ENCODE measurements around the gene ZIC4. TPM values are rescaled to one million over a fixed set of nuclear protein-coding genes. Genes with fewer than 3 reads are reported as not detected.

ZIC4 gene
- total RNA-seq, 5 donors from 2014 or later (not counting 1 experiment from before 2014, with no cell fraction given), result not detected

DNA sequence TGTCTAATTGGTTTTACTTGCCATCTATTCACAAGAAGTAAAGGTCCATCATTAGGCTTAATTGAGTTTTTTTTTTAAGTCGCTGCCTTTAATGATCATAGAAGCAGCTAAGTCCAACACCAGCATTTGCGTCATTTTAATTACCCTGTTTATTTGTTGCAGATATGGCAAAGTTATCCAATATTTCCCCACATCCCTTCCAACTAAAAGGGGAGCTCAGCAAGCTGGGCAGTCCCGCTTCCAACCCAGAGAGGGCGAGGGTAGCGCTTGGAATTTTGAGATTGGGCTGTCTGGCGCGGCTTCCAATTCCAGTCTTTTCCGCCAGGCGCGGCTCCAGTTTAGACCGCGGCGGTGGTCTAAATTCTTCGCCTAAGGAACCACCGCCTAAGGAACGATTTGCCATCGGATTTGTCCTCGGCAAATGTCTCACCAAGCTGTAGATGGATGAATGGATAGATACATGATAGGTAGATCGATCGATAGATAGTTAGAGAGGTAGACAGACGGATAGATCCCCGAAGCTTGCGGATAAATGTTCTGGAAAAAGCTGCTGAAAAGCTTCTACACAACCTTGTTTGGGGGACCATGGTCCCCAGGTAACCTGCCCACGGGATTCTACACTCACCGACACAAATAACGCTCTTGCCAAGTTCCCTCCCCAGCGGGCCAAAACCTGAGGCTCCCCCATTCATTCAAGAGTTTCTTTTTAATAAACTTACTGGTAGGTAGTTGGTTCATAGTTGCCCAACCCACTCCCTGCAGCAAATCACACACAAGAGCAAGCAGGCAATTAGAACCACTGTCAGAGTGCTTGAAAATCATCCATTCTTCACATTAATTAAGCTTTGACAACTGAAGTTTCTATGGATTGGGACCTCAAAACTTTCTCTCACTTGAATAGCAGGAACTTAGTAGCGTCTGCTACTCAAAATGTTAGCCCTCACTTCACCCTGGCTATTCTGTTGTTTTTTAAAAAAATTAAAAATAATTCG is 49.1 kb downstream of the ZIC4 start:
- DNase-seq (no peak), ATAC-seq (replicated peaks in 1 of 4) (no peak)
- peaks cover 0 to 2% (median 0%) of the 10 kb centered on the region in 3 donors for H3K4me1 Mint-ChIP-seq
- no peak overlapping the region for H3K4me3 Mint-ChIP-seq
- ChIA-PET CTCF (no interaction called here), POLR2A (no interaction called here)
- peaks cover 16 to 55% of the 10 kb centered on the region in 2 experiments for H3K27me3 ChIP-seq (replicated peaks in 1 of 2; ENCODE audit: control insufficient read depth in 2 of 2, extremely low read depth in 1 of 2, insufficient read depth in 2 of 2, low read length in 1 of 2)
- peaks cover 0 to 3% (median 0%) of the 10 kb centered on the region in 3 donors for H3K9me3 Mint-ChIP-seq
- no peaks in the 10 kb centered on the region for H3K36me3 Mint-ChIP-seq
- no peaks in the 10 kb centered on the region for H3K4me1 ChIP-seq (ENCODE audit: control insufficient read depth in 1 of 2, extremely low read depth in 1 of 2, insufficient read depth in 2 of 2, low read length in 2 of 2)
- no peak overlapping the region for H3K4me3 ChIP-seq (ENCODE audit: control insufficient read depth in 1 of 2, extremely low read depth in 1 of 2, low read length in 1 of 2)
- H3K9me3 ChIP-seq, result no peaks in the 10 kb centered on the region
- WGBS (ENCODE audit: insufficient coverage), result 18% methylated on average over 18 of the region's 29 CpGs
- H3K27ac Mint-ChIP-seq, result no peak overlapping the region
- H3K27ac ChIP-seq (ENCODE audit: low read length), result no peak overlapping the region
- no peaks in the 10 kb centered on the region for H3K36me3 ChIP-seq (ENCODE audit: control insufficient read depth in 2 of 2, extremely low read depth in 1 of 2, insufficient read depth in 1 of 2, low read length in 1 of 2)
- peaks cover 62 to 85% of the 10 kb centered on the region in 2 donors for H3K27me3 Mint-ChIP-seq

DNA sequence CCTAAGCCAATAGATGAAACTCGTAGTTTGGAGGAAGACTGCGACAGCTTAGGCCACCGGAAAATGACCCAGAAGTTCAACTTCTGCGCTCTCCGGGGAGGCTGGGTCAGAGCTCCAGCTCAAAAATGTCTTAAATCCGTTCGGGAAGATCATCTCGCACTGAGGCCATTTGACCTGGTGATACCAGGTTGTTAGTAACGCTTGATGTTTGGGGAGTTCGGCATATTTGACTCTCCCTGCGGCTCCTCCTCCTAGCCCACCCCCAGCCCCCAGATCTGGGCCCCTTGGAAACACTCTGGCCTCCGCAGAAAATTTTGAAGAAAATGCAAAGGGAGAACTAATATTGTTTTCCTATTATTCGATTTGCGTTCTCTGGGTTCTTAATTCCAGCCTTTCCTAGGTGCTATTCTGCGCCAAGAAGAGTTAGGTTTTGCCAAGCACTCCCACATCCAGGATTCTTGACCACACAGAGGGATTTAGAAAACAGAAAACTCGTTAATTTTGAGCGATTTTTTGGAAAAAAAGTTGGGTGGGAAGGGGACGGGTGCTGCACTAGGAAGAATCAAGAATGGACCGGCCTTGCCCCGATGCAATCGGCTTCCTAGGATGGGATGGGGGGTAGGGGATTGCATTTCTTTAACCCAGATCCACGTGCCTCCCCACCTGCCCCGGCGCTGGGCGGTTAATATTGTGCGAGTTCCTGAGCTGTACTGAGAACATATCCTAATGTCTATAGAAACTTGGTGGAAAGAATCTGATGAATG is 50.0 kb downstream of the ZIC4 start:
- Mint-ChIP-seq H3K4me1 (peaks cover 0 to 2% (median 0%) of the 10 kb centered on the region in 3 donors), H3K9me3 (peaks cover 0 to 3% (median 0%) of the 10 kb centered on the region in 3 donors), H3K4me3 (no peak overlapping the region), H3K27ac (no peak overlapping the region), H3K36me3 (no peaks in the 10 kb centered on the region), H3K27me3 (peaks cover 63 to 77% of the 10 kb centered on the region in 2 donors)
- ATAC-seq (replicated peaks in 1 of 4) (no peak), DNase-seq (no peak)
- ChIA-PET POLR2A (no interaction called here), CTCF (no interaction called here)
- Histone ChIP-seq H3K36me3 (ENCODE audit: control insufficient read depth in 2 of 2, extremely low read depth in 1 of 2, insufficient read depth in 1 of 2, low read length in 1 of 2) (no peaks in the 10 kb centered on the region), H3K9me3 (no peaks in the 10 kb centered on the region), H3K4me3 (ENCODE audit: control insufficient read depth in 1 of 2, extremely low read depth in 1 of 2, low read length in 1 of 2) (no peak overlapping the region), H3K27ac (ENCODE audit: low read length) (no peak overlapping the region), H3K4me1 (ENCODE audit: control insufficient read depth in 1 of 2, extremely low read depth in 1 of 2, insufficient read depth in 2 of 2, low read length in 2 of 2) (no peaks in the 10 kb centered on the region), H3K27me3 (replicated peaks in 1 of 2; ENCODE audit: control insufficient read depth in 2 of 2, extremely low read depth in 1 of 2, insufficient read depth in 2 of 2, low read length in 1 of 2) (peaks cover 17 to 51% of the 10 kb centered on the region in 2 experiments)
- WGBS (ENCODE audit: insufficient coverage), result 0% methylated on average over 7 of the region's 26 CpGs

DNA sequence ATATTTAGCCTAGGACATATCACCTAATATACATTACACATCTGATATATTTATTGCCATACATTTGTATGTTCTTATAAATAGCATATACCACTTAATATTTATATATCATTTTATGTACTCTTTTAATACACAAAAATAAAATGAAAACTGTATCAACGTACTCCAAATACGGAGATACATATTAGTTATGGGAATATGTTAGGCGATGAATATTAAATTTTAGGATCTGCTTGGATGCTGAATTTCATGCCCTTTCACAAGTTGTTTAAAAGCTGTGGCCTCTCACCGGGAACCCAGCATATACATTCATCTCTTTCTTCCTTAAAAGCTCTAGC is 50.6 kb downstream of the ZIC4 start:
- ATAC-seq (replicated peaks in 1 of 4), result no peak
- no peak for DNase-seq
- Histone ChIP-seq H3K27me3 (replicated peaks in 1 of 2; ENCODE audit: control insufficient read depth in 2 of 2, extremely low read depth in 1 of 2, insufficient read depth in 2 of 2, low read length in 1 of 2) (peaks cover 17 to 45% of the 10 kb centered on the region in 2 experiments), H3K9me3 (no peaks in the 10 kb centered on the region), H3K4me3 (ENCODE audit: control insufficient read depth in 1 of 2, extremely low read depth in 1 of 2, low read length in 1 of 2) (no peak overlapping the region), H3K36me3 (ENCODE audit: control insufficient read depth in 2 of 2, extremely low read depth in 1 of 2, insufficient read depth in 1 of 2, low read length in 1 of 2) (no peaks in the 10 kb centered on the region), H3K4me1 (ENCODE audit: control insufficient read depth in 1 of 2, extremely low read depth in 1 of 2, insufficient read depth in 2 of 2, low read length in 2 of 2) (no peaks in the 10 kb centered on the region), H3K27ac (ENCODE audit: low read length) (no peak overlapping the region)
- Mint-ChIP-seq H3K27me3 (peaks cover 60 to 72% of the 10 kb centered on the region in 2 donors), H3K36me3 (no peaks in the 10 kb centered on the region), H3K4me1 (no peaks in the 10 kb centered on the region), H3K9me3 (peaks cover 0 to 3% (median 0%) of the 10 kb centered on the region in 3 donors), H3K27ac (no peak overlapping the region), H3K4me3 (no peak overlapping the region)
- ChIA-PET CTCF (no interaction called here), POLR2A (interaction anchor here in 1 of 2 donors (0.7 kb wide), 1 partner anchor 336 kb away, joined by 7 read pairs; no protein-coding TSS in a partner anchor)
- no CpG with 5 or more reads among the region's 4 CpGs for WGBS (ENCODE audit: insufficient coverage)

DNA sequence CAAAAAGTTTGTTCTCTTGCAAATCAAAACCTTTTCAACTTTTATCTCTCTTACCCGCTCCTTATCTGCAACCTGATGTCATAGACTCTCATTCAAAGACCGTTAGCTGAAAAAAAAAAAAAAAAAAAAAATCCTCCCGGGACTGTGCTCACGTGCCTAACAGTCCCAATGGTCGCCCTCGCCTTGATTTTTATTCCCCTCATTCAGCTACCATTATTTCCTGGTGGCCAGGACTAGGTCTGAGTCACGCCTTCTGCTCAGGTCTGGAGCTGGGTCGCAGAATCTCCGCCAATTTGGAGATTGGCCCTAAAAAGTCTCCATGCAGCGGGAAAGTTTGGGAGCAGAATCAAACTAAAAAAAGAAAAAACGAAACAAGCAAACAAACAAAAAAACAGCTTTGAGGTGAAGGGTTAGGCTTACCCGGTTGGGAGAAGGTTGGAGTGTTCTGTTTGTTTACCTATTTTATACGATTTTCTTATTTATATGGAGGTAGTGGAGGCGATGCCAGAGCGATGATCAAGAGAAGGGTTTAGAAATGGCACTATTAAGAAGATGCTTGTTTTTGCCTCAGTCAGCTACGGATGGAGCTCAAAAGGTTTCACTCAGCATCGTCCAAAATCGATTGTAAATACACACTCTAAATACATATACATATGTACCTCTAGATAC is 51.1 kb downstream of the ZIC4 start:
- no peak for ATAC-seq (replicated peaks in 1 of 4)
- Mint-ChIP-seq H3K4me3 (no peak overlapping the region), H3K9me3 (peaks cover 0 to 3% (median 0%) of the 10 kb centered on the region in 3 donors), H3K36me3 (no peaks in the 10 kb centered on the region), H3K4me1 (no peaks in the 10 kb centered on the region), H3K27me3 (peaks cover 55 to 67% of the 10 kb centered on the region in 2 donors), H3K27ac (no peak overlapping the region)
- ChIA-PET CTCF (no interaction called here), POLR2A (interaction anchor here in 1 of 2 donors (0.7 kb wide), 1 partner anchor 336 kb away, joined by 7 read pairs; no protein-coding TSS in a partner anchor)
- DNase-seq, result no peak
- Histone ChIP-seq H3K4me3 (ENCODE audit: control insufficient read depth in 1 of 2, extremely low read depth in 1 of 2, low read length in 1 of 2) (no peak overlapping the region), H3K27ac (ENCODE audit: low read length) (no peak overlapping the region), H3K4me1 (ENCODE audit: control insufficient read depth in 1 of 2, extremely low read depth in 1 of 2, insufficient read depth in 2 of 2, low read length in 2 of 2) (no peaks in the 10 kb centered on the region), H3K27me3 (replicated peaks in 1 of 2; ENCODE audit: control insufficient read depth in 2 of 2, extremely low read depth in 1 of 2, insufficient read depth in 2 of 2, low read length in 1 of 2) (peaks cover 16 to 41% of the 10 kb centered on the region in 2 experiments), H3K9me3 (no peaks in the 10 kb centered on the region), H3K36me3 (ENCODE audit: control insufficient read depth in 2 of 2, extremely low read depth in 1 of 2, insufficient read depth in 1 of 2, low read length in 1 of 2) (no peaks in the 10 kb centered on the region)
- 0% methylated on average over 4 of the region's 18 CpGs for WGBS (ENCODE audit: insufficient coverage)

DNA sequence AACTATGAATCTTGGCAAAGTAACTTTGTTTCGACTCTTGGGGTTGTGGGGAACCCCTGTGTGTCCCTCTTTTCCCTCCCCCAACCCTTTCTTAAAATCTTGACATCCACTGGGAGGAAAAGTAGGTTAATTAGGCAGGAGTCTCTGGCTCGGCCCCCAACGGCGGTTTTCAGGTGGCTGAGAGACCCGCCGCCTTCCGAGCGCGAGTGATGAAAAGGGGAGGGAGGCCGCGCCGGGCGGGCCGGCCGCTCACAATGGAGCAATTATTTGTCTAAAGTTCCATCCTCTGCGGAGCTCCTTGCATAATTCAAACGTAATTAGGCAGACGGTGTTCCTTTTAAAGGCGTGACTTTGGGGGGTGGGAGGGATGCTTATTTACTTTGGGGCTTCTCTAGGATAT is 51.7 kb downstream of the ZIC4 start:
- DNase-seq (no peak), ATAC-seq (replicated peaks in 1 of 4) (no peak)
- H3K27me3 Mint-ChIP-seq, result peaks cover 49 to 61% of the 10 kb centered on the region in 2 donors
- no peak overlapping the region for H3K4me3 ChIP-seq (ENCODE audit: control insufficient read depth in 1 of 2, extremely low read depth in 1 of 2, low read length in 1 of 2)
- H3K4me1 ChIP-seq (ENCODE audit: control insufficient read depth in 1 of 2, extremely low read depth in 1 of 2, insufficient read depth in 2 of 2, low read length in 2 of 2), result no peaks in the 10 kb centered on the region
- POLR2A ChIA-PET, result no interaction called here
- H3K36me3 Mint-ChIP-seq, result no peaks in the 10 kb centered on the region
- peaks cover 0 to 3% (median 0%) of the 10 kb centered on the region in 3 donors for H3K9me3 Mint-ChIP-seq
- WGBS (ENCODE audit: insufficient coverage), result 14% methylated on average over 12 of the region's 19 CpGs
- H3K36me3 ChIP-seq (ENCODE audit: control insufficient read depth in 2 of 2, extremely low read depth in 1 of 2, insufficient read depth in 1 of 2, low read length in 1 of 2), result no peaks in the 10 kb centered on the region
- H3K9me3 ChIP-seq, result no peaks in the 10 kb centered on the region
- CTCF ChIA-PET, result no interaction called here
- H3K4me3 Mint-ChIP-seq, result no peak overlapping the region
- H3K4me1 Mint-ChIP-seq, result no peaks in the 10 kb centered on the region
- H3K27ac Mint-ChIP-seq, result no peak overlapping the region
- H3K27me3 ChIP-seq (replicated peaks in 1 of 2; ENCODE audit: control insufficient read depth in 2 of 2, extremely low read depth in 1 of 2, insufficient read depth in 2 of 2, low read length in 1 of 2), result peaks cover 16 to 35% of the 10 kb centered on the region in 2 experiments
- no peak overlapping the region for H3K27ac ChIP-seq (ENCODE audit: low read length)

DNA sequence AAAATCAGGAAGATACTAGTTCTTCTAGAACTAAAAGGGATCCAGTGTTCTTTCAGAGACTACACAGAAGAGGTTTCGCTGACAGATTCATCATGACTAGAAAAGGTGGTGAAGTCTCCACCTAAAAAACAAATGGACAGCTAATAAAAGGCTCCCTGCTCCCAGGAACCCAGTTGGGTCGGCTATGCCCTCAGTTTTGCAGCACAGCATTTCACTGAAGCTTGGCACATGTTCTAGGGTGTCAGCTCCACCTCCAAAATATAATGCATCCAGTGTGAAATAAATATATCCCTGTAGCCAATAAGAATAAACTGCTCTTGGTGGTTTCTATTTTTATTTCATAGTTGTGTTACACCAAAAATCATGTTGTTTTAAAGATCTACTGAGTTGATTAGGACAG is 55.0 kb downstream of the ZIC4 start:
- no CpG with 5 or more reads among the region's 2 CpGs for WGBS (ENCODE audit: insufficient coverage)
- Mint-ChIP-seq H3K4me1 (no peaks in the 10 kb centered on the region), H3K9me3 (peaks cover 0 to 3% (median 0%) of the 10 kb centered on the region in 3 donors), H3K36me3 (no peaks in the 10 kb centered on the region), H3K27me3 (peaks cover 24 to 29% of the 10 kb centered on the region in 2 donors), H3K27ac (no peak overlapping the region), H3K4me3 (no peak overlapping the region)
- Histone ChIP-seq H3K36me3 (ENCODE audit: control insufficient read depth in 2 of 2, extremely low read depth in 1 of 2, insufficient read depth in 1 of 2, low read length in 1 of 2) (no peaks in the 10 kb centered on the region), H3K4me1 (ENCODE audit: control insufficient read depth in 1 of 2, extremely low read depth in 1 of 2, insufficient read depth in 2 of 2, low read length in 2 of 2) (no peaks in the 10 kb centered on the region), H3K27me3 (replicated peaks in 1 of 2; ENCODE audit: control insufficient read depth in 2 of 2, extremely low read depth in 1 of 2, insufficient read depth in 2 of 2, low read length in 1 of 2) (peaks cover 8 to 9% of the 10 kb centered on the region in 2 experiments), H3K27ac (ENCODE audit: low read length) (no peak overlapping the region), H3K9me3 (no peaks in the 10 kb centered on the region), H3K4me3 (ENCODE audit: control insufficient read depth in 1 of 2, extremely low read depth in 1 of 2, low read length in 1 of 2) (no peak overlapping the region)
- ATAC-seq (replicated peaks in 1 of 4), result no peak
- no peak for DNase-seq
- ChIA-PET POLR2A (no interaction called here), CTCF (interaction anchor here in 1 of 2 donors (0.6 kb wide), 1 partner anchor 38 kb away, joined by 3 read pairs; no protein-coding TSS in a partner anchor)

All from T-cell (primary cell).